A549 (cell line): ENCODE measurements around the gene WDR33.
"Not testable (repeated sequence)": the region's sequence is repeated elsewhere in the genome, so short reads cannot be mapped to it uniquely, and the experiment has no call there.

Source experiments
- CTCF ChIP-seq: fragments of >200 bp; sonication (Bioruptor Twin); formaldehyde crosslinking; IDR thresholded peaks from 3 replicates; pipeline ENCODE4 v1.5.1; 2016
- NFE2L2 ChIP-seq: fragments of 150-350 bp; conservative IDR thresholded peaks from 2 replicates; pipeline ENCODE4 v1.6.1; 2014; ENCODE audit warnings: low read length
- POLR2A ChIP-seq: IDR thresholded peaks from 2 replicates; pipeline ENCODE4 v1.6.1; 2012; ENCODE audit warnings: mild to moderate bottlenecking, low read length
- REST ChIP-seq: fragments of 200-600 bp; sonication (generic); IDR thresholded peaks from 2 replicates; pipeline ENCODE4 v1.6.1; 2016; ENCODE audit warnings: antibody characterized with exemption, mild to moderate bottlenecking, moderate library complexity
- SMC3 ChIP-seq: fragments of >200 bp; sonication (Bioruptor Twin); formaldehyde crosslinking; IDR thresholded peaks from 3 replicates; pipeline ENCODE4 v1.6.1; 2018; ENCODE audit warnings: inconsistent platforms

GRCh38 chr2:127806860-127807259 is 4.1 kb downstream of the WDR33 start:
- TF ChIP-seq CTCF, REST, NFE2L2, SMC3, POLR2A: not testable (repeated sequence)
